Kidney (tissue), 14 donors: ENCODE data around the gene NSG1. TPM values are rescaled to one million over a fixed set of nuclear protein-coding genes. Genes with fewer than 3 reads are reported as not detected.
"Not testable (repeated sequence)": the region's sequence is repeated elsewhere in the genome, so short reads cannot be mapped to it uniquely, and the experiment has no call there.

Experiments used
- DNase-seq, 5 donors: peaks; one replicate each; pipeline ENCODE4 v3.0.0-alpha.2; 2013 to 2020
- FAIRE-seq: peaks from 2 replicates; lab custom pipeline; 2012; peaks lifted over from hg19 to GRCh38; lab: Jason Lieb, UNC
- H3K27ac ChIP-seq, 2 donors: one replicate each; pipeline ENCODE4 v1.7.0; 2013; ENCODE audit warnings: low read depth in 2 of 2, low read length in 2 of 2, inconsistent platforms in 1 of 2
- H3K27me3 ChIP-seq: one replicate; pipeline ENCODE4 v1.7.1; 2013; ENCODE audit warnings: low read length, inconsistent platforms; ENCODE audit not compliant: control insufficient read depth, insufficient read depth
- H3K36me3 ChIP-seq, 3 donors: one replicate each; pipeline versions ENCODE4 v1.7.0 to v1.7.1; 2013; ENCODE audit warnings: low read length in 3 of 3, control low read depth in 1 of 3, inconsistent platforms in 1 of 3; ENCODE audit not compliant: insufficient read depth in 3 of 3, control insufficient read depth in 2 of 3
- H3K4me1 ChIP-seq, 3 donors: one replicate each; pipeline versions ENCODE4 v1.7.0 to v1.7.1; 2013; ENCODE audit warnings: low read length in 3 of 3, inconsistent platforms in 1 of 3, low read depth in 1 of 3; ENCODE audit not compliant: control insufficient read depth in 2 of 3, insufficient read depth in 2 of 3
- H3K4me3 ChIP-seq, 3 donors: one replicate each; pipeline versions ENCODE4 v1.7.0 to v1.8.1; 2013; ENCODE audit warnings: low read length in 3 of 3, control low read depth in 1 of 3, inconsistent platforms in 1 of 3
- H3K9ac ChIP-seq, 3 donors: one replicate each; pipeline versions ENCODE4 v1.7.0 to v1.7.1; 2013; ENCODE audit warnings: low read length in 3 of 3, control low read depth in 1 of 3, inconsistent platforms in 1 of 3
- H3K9me3 ChIP-seq, 3 donors: one replicate each; pipeline versions ENCODE4 v1.7.0 to v1.7.1; 2013; ENCODE audit warnings: low read length in 3 of 3, control low read depth in 1 of 3, inconsistent platforms in 1 of 3; ENCODE audit not compliant: control insufficient read depth in 2 of 3, insufficient read depth in 1 of 3
- intact Hi-C: fragments of 100-400 bp; cut with DNase I; formaldehyde crosslinking; loops from one replicate; pipeline ENCODE4 v1.11.1; 2022
- polyA plus RNA-seq: library from polyadenylated mRNA; stranded (reverse); fragments of 350-450 nt; fragmentation: Illumina TruSeq; extraction: RNeasy Lipid Tissue Mini Kit (QIAGEN cat#74804); gene quantifications from one replicate; pipeline ENCODE4 v1.2.3, GENCODE V29; 2014; ENCODE audit warnings: low read depth, low replicate concordance; ENCODE audit not compliant: insufficient read depth
- total RNA-seq: library from RNA; stranded (reverse); fragmentation: NEBNext Ultra II Directional; extraction: Animal tissue kit (Norgen Biotek cat#: 25700); gene quantifications from one replicate; pipeline ENCODE4 v1.2.1, GENCODE V29; 2021
- TF ChIP-seq, protein P1 (sequence below): IDR thresholded peaks from 3 replicates; pipeline ENCODE4 v1.5.1; 2012; ENCODE audit warnings: mild to moderate bottlenecking, moderate library complexity, borderline replicate concordance; ENCODE audit not compliant: insufficient read depth; ENCODE audit errors: extremely low read depth
- donor health status: control.
- donor health status: control.
- donor health status: control.
- donor health status: control.
- donor health status: control.
- donor health status: DM: yes; HTN: yes; CAD: no.
- donor health status: Normal renal cell carcinoma (clear cell type).

The NSG1 gene
- total and polyA plus RNA-seq, 2 donors from 2014 or later: 4.7 to 9.5 TPM

DNA sequence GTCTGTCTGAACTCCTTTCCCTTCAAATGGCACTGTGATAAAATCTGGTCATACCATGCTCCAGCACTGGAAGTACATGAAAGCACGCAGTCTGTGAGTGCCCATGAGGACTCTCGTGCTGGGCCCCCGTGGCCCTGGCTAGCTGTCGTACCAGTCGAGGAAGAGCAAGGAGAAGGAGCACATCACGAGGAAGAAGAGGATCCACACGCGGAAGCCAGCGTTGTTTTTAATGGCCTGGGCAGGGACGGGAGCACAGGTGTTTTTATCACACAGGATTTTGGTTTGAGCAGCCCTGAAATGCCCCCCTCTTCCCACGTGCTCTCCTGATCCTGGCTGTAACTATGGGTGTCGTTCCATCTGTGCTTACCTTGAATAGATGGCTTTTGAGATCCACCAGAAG is 33.0 kb downstream of the NSG1 start:
- intact Hi-C loops: no loop called here
- TF ChIP-seq, protein P1, sequence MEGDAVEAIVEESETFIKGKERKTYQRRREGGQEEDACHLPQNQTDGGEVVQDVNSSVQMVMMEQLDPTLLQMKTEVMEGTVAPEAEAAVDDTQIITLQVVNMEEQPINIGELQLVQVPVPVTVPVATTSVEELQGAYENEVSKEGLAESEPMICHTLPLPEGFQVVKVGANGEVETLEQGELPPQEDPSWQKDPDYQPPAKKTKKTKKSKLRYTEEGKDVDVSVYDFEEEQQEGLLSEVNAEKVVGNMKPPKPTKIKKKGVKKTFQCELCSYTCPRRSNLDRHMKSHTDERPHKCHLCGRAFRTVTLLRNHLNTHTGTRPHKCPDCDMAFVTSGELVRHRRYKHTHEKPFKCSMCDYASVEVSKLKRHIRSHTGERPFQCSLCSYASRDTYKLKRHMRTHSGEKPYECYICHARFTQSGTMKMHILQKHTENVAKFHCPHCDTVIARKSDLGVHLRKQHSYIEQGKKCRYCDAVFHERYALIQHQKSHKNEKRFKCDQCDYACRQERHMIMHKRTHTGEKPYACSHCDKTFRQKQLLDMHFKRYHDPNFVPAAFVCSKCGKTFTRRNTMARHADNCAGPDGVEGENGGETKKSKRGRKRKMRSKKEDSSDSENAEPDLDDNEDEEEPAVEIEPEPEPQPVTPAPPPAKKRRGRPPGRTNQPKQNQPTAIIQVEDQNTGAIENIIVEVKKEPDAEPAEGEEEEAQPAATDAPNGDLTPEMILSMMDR: no peak
- H3K36me3 ChIP-seq: peaks cover 2 to 37% (median 24%) of the 10 kb centered on the region in 3 donors
- no peaks in the 10 kb centered on the region for H3K9me3 ChIP-seq
- no peak overlapping the region for H3K9ac ChIP-seq
- H3K4me3 ChIP-seq: no peak overlapping the region
- no peak for FAIRE-seq
- H3K4me1 ChIP-seq: no peaks in the 10 kb centered on the region
- peak in 1 of 5 donors; percentile 26 for DNase-seq
- H3K27ac ChIP-seq: no peak overlapping the region
- H3K27me3 ChIP-seq: no peaks in the 10 kb centered on the region

DNA sequence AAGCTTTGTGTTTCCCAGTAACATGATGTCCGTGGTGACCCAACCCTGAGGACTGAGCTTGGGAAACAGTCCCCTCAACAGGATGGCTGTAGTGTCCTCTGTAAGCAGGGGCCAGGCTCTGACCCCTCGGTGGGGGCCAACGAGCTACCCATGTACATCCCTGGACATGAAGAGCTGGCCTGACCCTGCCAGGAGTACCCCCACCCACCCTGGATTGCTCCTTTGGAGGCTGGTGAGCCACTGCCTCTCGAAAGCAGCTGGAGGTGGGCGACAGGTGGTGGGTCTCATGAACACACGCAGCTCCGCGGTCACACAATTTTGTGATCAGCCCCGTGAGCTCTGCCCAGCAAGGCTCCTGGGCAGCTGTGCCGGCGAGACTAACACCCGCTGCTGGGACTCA is 33.5 kb downstream of the NSG1 start:
- no peak overlapping the region for H3K4me3 ChIP-seq
- FAIRE-seq (no peak), DNase-seq (peak in 1 of 5 donors; percentile 38)
- no peak overlapping the region for H3K9ac ChIP-seq
- H3K9me3 ChIP-seq: no peaks in the 10 kb centered on the region
- intact Hi-C loops: no loop called here
- no peaks in the 10 kb centered on the region for H3K4me1 ChIP-seq
- H3K27me3 ChIP-seq: no peaks in the 10 kb centered on the region
- peaks cover 2 to 37% (median 29%) of the 10 kb centered on the region in 3 donors for H3K36me3 ChIP-seq
- TF ChIP-seq, protein P1: no peak
- H3K27ac ChIP-seq: no peak overlapping the region

- FAIRE-seq (no peak), DNase-seq (no peak)
- no peaks in the 10 kb centered on the region for H3K9me3 ChIP-seq
- peaks cover 2 to 37% (median 29%) of the 10 kb centered on the region in 3 donors for H3K36me3 ChIP-seq
- no peak overlapping the region for H3K27ac ChIP-seq
- intact Hi-C loops: no loop called here
- no peak overlapping the region for H3K4me3 ChIP-seq
- no peaks in the 10 kb centered on the region for H3K27me3 ChIP-seq
- no peak overlapping the region for H3K9ac ChIP-seq
- no peaks in the 10 kb centered on the region for H3K4me1 ChIP-seq
- TF ChIP-seq, protein P1: no peak
These were observed 34.5 kb downstream of the NSG1 start for GRCh38 chr4:4421356-4421755.

GRCh38 chr4:4422117-4422516 is 35.2 kb downstream of the NSG1 start:
- H3K27ac ChIP-seq, H3K4me1 ChIP-seq, FAIRE-seq, DNase-seq, H3K27me3 ChIP-seq, H3K4me3 ChIP-seq, H3K9me3 ChIP-seq, H3K9ac ChIP-seq, intact Hi-C loops: not testable (repeated sequence)
- H3K36me3 ChIP-seq: peaks cover 2 to 37% (median 31%) of the 10 kb centered on the region in 3 donors
